ENCODE results near the gene KIAA0319L. TPM values are rescaled to one million over a fixed set of nuclear protein-coding genes. Genes with fewer than 3 reads are reported as not detected.

KIAA0319L gene
- total and polyA plus RNA-seq, 2 donors (not counting 3 experiments of a cell fraction or from before 2014, with no cell fraction given): 31.4 to 43.4 TPM

DNA sequence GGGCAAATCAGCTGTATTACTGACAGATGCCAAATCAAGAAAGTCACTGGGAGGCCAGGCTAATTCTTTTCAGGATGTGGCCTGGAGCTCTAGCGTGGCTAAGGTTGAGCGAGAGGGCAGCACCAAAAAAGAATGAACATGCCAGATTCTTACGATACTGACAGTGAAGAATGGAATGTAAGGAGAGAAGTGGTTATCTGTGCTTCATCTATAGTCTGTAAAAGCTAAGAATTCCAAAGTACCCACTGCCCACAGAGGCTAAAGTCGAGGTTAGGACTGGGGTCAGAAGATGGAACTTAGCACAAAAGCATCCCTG, 48.6 kb upstream of the KIAA0319L start:
- Histone ChIP-seq H2AFZ (ENCODE audit: low read depth, low read length) (no peak overlapping the region), H3K79me2 (ENCODE audit: control insufficient read depth, insufficient read depth, low read length) (peaks cover 28% of the 10 kb centered on the region), H3K9me3 (replicated peaks; ENCODE audit: control insufficient read depth, insufficient read depth, low read length) (no peaks in the 10 kb centered on the region), H4K20me1 (replicated peaks; ENCODE audit: control insufficient read depth, extremely low read depth, insufficient read depth, low read length) (no peaks in the 10 kb centered on the region), H3K9me1 (replicated peaks; ENCODE audit: control insufficient read depth, extremely low read depth, insufficient read depth, low read length) (no peaks in the 10 kb centered on the region), H3K36me3 (ENCODE audit: control insufficient read depth in 2 of 2, extremely low read depth in 1 of 2, insufficient read depth in 2 of 2, low read length in 2 of 2) (peaks cover 26 to 28% of the 10 kb centered on the region in 2 experiments), H3K27me3 (ENCODE audit: control insufficient read depth in 2 of 2, insufficient read depth in 2 of 2, low read length in 2 of 2) (no peaks in the 10 kb centered on the region), H3K4me3 (replicated peaks in 1 of 3; ENCODE audit: insufficient read depth in 1 of 3, low read depth in 1 of 3, low read length in 3 of 3) (no peak overlapping the region), H3K4me2 (ENCODE audit: insufficient read depth, low read length) (no peak overlapping the region), H3K27ac (ENCODE audit: insufficient read depth, low read depth, low read length) (no peak overlapping the region), H3K4me1 (ENCODE audit: control insufficient read depth, extremely low read depth, insufficient read depth, low read length) (no peaks in the 10 kb centered on the region), H3K9ac (replicated peaks; ENCODE audit: extremely low read depth, insufficient read depth, low read length) (no peak overlapping the region)
- DNase-seq (ENCODE audit: low read depth, low spot score) (no peak), FAIRE-seq (no peak)
- CTCF ChIA-PET: interaction anchor here (1.1 kb wide), 1 partner anchor 110 kb away, joined by 3 read pairs; no protein-coding TSS in a partner anchor
- TF ChIP-seq FOS (IDR thresholded peaks at IDR 0.05; ENCODE audit: borderline replicate concordance, insufficient read depth, low read length): no peak
- no peak for TF ChIP-seq EZH2 (IDR thresholded peaks at IDR 0.05; ENCODE audit: borderline replicate concordance, low read depth, low read length, severe bottlenecking)
- TF ChIP-seq, protein P1, sequence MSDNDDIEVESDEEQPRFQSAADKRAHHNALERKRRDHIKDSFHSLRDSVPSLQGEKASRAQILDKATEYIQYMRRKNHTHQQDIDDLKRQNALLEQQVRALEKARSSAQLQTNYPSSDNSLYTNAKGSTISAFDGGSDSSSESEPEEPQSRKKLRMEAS (IDR thresholded peaks at IDR 0.05; ENCODE audit: insufficient read depth, insufficient read length): no peak
- no peak for TF ChIP-seq MYC (IDR thresholded peaks at IDR 0.05; ENCODE audit: low read depth, low read length)
- TF ChIP-seq POLR2A (IDR thresholded peaks at IDR 0.05; ENCODE audit: low read depth, low read length): no peak
- TF ChIP-seq, protein P2, sequence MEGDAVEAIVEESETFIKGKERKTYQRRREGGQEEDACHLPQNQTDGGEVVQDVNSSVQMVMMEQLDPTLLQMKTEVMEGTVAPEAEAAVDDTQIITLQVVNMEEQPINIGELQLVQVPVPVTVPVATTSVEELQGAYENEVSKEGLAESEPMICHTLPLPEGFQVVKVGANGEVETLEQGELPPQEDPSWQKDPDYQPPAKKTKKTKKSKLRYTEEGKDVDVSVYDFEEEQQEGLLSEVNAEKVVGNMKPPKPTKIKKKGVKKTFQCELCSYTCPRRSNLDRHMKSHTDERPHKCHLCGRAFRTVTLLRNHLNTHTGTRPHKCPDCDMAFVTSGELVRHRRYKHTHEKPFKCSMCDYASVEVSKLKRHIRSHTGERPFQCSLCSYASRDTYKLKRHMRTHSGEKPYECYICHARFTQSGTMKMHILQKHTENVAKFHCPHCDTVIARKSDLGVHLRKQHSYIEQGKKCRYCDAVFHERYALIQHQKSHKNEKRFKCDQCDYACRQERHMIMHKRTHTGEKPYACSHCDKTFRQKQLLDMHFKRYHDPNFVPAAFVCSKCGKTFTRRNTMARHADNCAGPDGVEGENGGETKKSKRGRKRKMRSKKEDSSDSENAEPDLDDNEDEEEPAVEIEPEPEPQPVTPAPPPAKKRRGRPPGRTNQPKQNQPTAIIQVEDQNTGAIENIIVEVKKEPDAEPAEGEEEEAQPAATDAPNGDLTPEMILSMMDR (IDR thresholded peaks at IDR 0.05; ENCODE audit: extremely low read depth in 1 of 2, insufficient read depth in 1 of 2, low read depth in 1 of 2, low read length in 2 of 2): no peak
- no peak for TF ChIP-seq JUN (IDR thresholded peaks at IDR 0.05; ENCODE audit: borderline replicate concordance, insufficient read depth, insufficient read length, low read depth)
- TF ChIP-seq POLR2AphosphoS5 (IDR thresholded peaks at IDR 0.05; ENCODE audit: insufficient read depth, low read depth, low read length): no peak
- POLR2A ChIA-PET: no interaction called here
- dilution Hi-C loops (cut with MboI; ENCODE audit: extremely low pct_ligation_motif_present, low sequenced_read_pairs): no loop called here
- BruUV-seq (replicated peaks): no TSS peak
- intact Hi-C loops (cut with micrococcal nuclease): no loop called here
